ACHN (cell line): ENCODE measurements around the gene SPDYE2B.
A peak's percentile ranks its signal among the peaks of the same experiment; 100 is the strongest.
"Not testable (repeated sequence)": the region's sequence is repeated elsewhere in the genome, so short reads cannot be mapped to it uniquely, and the experiment has no call there.

Source experiments
- DNase-seq: peaks from one replicate; pipeline ENCODE4 v3.0.0-alpha.2; 2015
- in situ Hi-C: cut with HindIII; loops from 2 replicates; pipeline ENCODE4 v1.10.0; 2017; ENCODE audit warnings: low sequenced_read_pairs, low pct_ligation_motif_present, low pct_unique_long_range_greater_than_20kb

SPDYE2B gene, protein sequence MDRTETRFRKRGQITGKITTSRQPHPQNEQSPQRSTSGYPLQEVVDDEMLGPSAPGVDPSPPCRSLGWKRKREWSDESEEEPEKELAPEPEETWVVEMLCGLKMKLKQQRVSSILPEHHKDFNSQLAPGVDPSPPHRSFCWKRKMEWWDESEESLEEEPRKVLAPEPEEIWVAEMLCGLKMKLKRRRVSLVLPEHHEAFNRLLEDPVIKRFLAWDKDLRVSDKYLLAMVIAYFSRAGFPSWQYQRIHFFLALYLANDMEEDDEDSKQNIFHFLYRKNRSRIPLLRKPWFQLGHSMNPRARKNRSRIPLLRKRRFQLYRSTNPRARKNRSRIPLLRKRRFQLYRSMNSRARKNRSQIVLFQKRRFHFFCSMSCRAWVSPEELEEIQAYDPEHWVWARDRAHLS

GRCh38 chr7:102649924-102650323 lies at the start of gene SPDYE2B:
Gene SPDYE2B, plus strand, starts transcription at chr7:102650319. Its CDS starts 2,030 bp downstream, at chr7:102652349.
- in situ Hi-C loops, DNase-seq: not testable (repeated sequence)

DNA sequence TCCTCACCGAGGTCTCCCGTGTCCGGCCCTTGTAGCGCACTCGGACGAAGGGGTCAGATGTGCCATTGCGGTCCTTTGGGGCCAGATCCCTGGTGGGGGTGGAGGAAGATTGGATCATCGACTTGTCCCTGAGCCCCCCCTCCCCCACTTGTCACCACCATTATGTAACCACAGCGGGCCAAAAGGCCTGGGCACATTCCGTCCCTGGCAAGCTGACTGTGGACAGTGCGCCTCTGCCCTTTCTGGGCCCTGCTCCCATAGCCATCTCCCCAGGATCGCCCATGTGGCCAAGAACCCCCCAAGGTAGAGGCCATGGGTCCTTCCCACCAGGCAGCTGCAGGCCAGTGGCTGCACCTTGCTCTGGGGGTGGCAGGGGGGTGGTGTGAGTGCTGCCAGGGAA lies 47.8 kb upstream of the SPDYE2B start:
- in situ Hi-C loops, DNase-seq: not testable (repeated sequence)

DNA sequence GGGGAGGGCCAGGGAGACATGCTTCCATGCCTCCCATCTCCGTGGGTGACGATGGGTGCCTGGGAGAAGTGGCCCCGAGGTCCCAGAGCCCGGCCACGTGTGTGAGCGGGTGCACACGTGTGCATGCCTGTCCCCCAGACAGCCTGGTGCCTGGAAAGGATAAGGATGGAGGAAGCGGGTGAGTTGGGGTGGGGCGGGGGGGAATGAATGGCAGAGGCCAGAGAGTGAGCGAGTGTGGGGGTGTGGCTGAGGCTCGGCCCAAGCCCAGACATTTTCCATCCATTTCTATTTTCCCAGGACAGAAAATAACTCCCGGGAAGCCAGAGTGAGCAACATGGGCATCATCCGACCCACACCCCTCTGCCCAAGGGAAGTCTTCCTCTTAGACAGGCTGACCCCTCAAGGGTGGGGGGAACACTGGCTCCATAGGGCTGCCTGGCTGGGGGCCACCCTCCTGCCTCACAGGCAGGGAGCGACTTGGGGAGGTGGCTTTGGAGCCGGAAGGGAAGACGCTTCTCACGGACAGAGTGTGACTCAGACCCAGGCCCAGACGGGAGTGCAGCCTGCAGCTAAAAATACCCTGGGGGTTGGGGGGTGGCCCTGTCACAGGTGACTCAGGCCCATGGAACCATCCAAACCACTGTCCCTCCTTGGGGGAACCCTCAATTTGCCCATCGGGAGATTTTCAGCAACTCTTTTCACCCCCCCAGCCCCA lies 45.5 kb upstream of the SPDYE2B start:
- DNase-seq, in situ Hi-C loops: not testable (repeated sequence)

DNA sequence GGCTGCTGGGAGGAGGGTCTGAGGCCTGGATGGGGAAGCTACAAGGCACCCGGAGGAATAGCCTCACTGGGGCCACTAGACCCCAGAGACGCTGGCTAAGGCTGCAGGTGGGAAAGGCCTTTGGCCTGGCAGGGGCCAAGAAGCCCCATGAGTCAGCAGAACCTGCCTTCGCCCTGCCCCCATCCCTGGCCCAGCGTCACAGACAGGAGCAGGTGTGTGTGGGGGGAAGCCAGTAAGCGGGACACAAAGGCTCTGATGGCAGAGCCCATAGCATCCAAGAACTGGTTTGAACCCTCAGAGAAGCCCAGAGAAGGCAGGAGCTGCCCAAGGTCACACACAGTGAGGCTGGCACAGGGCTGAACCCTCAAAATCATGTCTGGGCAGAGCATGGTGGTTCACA lies 43.3 kb upstream of the SPDYE2B start:
- in situ Hi-C loops, DNase-seq: not testable (repeated sequence)

GRCh38 chr7:102609734-102610133 lies 40.4 kb upstream of the SPDYE2B start:
- DNase-seq, in situ Hi-C loops: not testable (repeated sequence)

- DNase-seq, in situ Hi-C loops: not testable (repeated sequence)
Observed at GRCh38 chr7:102610441-102610840, 39.7 kb upstream of the SPDYE2B start.

- in situ Hi-C loops, DNase-seq: not testable (repeated sequence)
Observed at GRCh38 chr7:102611013-102611674, 39.0 kb upstream of the SPDYE2B start.

DNA sequence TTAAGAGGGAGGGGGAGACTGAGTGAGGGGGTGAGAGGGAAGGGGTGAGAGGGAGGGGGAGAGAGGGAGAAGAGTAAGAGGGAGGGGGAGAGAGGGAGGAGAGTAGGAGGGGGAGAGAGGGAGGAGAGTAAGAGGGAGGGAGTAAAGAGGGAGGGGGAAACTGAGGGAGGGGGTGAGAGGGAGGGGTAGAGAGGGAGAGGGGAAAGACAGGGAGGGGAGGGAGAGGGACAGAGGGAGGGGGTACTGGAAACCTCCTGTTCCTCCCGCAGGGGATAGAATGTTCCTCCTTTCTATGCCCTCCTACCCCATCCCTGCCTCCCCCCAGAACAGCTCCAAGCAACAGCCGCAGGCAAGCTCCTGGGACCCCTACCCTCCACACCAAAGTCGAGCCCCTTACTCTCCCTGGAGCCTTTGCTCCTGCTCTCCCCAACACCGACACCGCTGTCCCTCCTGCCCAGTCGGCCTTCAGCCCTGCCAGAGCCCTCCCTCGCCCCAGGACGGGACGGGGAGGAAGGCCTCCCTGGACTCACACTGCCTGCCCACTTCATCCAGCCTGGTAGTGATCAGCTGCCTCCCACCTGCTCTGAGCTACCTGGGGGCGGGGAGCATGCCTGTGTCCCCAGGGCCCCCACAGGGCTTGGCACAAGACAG lies 38.3 kb upstream of the SPDYE2B start:
- DNase-seq, result peak; percentile 8
- in situ Hi-C loops, result not testable (repeated sequence)

- in situ Hi-C loops, DNase-seq: not testable (repeated sequence)
Observed at GRCh38 chr7:102613575-102614345, 36.4 kb upstream of the SPDYE2B start.

GRCh38 chr7:102614346-102614697 lies 35.8 kb upstream of the SPDYE2B start:
- DNase-seq, in situ Hi-C loops: not testable (repeated sequence)

GRCh38 chr7:102614873-102615272 lies 35.2 kb upstream of the SPDYE2B start:
- DNase-seq, in situ Hi-C loops: not testable (repeated sequence)

- in situ Hi-C loops, DNase-seq: not testable (repeated sequence)
Observed at GRCh38 chr7:102615930-102616329, 34.2 kb upstream of the SPDYE2B start.

DNA sequence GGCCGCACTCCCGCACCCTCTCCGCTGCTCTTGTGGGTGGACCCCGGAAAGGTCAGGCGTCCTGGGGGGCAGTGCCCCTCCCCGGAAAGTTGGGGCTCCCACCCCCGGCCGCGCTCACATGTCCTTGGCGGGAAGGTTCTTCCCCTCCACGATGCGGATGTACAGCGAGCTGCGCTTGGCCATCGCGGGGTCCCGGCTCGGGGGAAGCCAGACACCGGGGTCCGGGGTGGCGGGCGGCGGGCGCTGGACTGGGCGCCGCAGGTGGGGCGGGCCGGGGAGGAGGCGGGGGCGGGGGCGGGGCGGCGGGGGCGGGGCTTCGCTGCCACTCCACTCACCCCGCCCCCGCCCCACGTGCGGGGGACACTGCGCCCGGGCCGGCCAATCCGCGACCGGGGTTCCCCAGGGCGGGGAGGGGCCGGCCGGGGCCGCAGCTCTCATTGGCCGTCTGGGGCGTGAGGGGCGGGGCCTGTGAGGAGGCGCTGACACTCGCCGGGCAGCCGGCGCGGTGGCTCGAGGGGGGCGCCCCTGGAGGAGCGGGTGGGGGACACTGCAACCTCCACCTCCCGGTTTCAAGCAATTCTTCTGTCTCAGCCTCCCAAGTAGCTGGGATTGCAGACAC lies 33.5 kb upstream of the SPDYE2B start, which contains the start of gene RASA4:
RASA4 (minus strand) TSS at position 250 of the 619 bp plus-strand sequence; CDS start at position 183, 67 bp downstream.
- in situ Hi-C loops, result not testable (repeated sequence)
- peak; percentile 14 for DNase-seq

DNA sequence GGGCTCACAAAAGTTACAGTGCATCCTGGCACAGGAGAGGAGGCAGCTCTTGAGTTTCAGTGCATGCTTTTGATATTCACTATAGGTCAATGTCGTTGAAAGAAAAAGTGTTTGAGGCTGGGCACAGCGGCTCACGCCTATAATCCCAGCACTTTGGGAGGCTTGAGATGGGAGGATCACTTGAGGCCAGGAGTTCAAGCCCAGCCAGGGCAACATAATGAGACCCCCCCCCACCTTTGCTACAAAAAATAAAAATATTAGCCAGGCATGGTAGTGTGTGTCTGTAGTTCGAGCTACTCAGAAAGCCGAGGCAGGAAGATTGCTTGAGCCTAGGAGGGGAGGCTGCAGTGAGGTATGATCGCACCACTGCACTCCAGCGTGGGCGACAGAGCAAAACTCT lies 32.0 kb upstream of the SPDYE2B start:
- DNase-seq, in situ Hi-C loops: not testable (repeated sequence)

- DNase-seq, in situ Hi-C loops: not testable (repeated sequence)
Observed at GRCh38 chr7:102627271-102627904, 22.7 kb upstream of the SPDYE2B start.

DNA sequence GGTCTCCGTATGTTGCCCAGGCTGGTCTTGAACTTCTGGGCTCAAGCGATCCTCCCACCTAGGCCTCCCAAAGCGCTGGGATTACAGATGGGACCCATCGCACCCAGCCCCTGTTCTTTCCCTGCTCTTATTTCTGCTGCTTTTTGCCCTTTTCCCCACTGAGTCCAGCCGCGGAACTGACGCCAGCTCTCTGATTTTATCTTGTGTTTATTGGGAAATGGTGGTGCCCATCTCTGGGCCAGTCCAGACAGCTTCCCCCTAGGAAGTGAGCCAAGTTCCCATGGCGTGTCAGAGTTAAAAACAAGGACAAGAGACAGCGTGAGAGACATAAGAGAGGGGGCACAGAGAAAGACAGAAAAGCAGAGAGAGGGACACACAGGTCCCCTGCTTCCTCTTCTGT lies 19.5 kb upstream of the SPDYE2B start:
- DNase-seq, in situ Hi-C loops: not testable (repeated sequence)

- DNase-seq, in situ Hi-C loops: not testable (repeated sequence)
Observed at GRCh38 chr7:102634299-102634698, 15.8 kb upstream of the SPDYE2B start.
